Hippocampal formation (tissue), 2 donors: Measurements from ENCODE around the gene DNAJC17.

Source experiments
- DNase-seq, 2 donors: peaks; one replicate each; lab custom pipeline; 2025; lab: John Stamatoyannopoulos, UW

The DNAJC17 gene

GRCh38 chr15:40807028-40807887 is at the start of gene DNAJC17, which contains the start of gene ZFYVE19:
Gene DNAJC17 (minus strand): TSS chr15:40807473. CDS start chr15:40807446, 27 bp downstream.
Gene ZFYVE19 (plus strand): TSS chr15:40807089. CDS start chr15:40807590, 501 bp downstream.
- peak; percentile 97 to 99 for DNase-seq

GRCh38 chr15:40856746-40857145 is 49.5 kb upstream of the DNAJC17 start:
- no peak for DNase-seq

- no peak for DNase-seq
These were observed 48.5 kb upstream of the DNAJC17 start for GRCh38 chr15:40855706-40856234.

GRCh38 chr15:40854161-40854560 is 46.9 kb upstream of the DNAJC17 start:
- no peak for DNase-seq

GRCh38 chr15:40853241-40853890 is 46.1 kb upstream of the DNAJC17 start:
- DNase-seq, result no peak

GRCh38 chr15:40852529-40852928 is 45.3 kb upstream of the DNAJC17 start:
- DNase-seq, result no peak

GRCh38 chr15:40850576-40851112 is 43.4 kb upstream of the DNAJC17 start:
- no peak for DNase-seq

- peak in 1 of 2 donors; percentile 30 for DNase-seq
These were observed 40.1 kb upstream of the DNAJC17 start for GRCh38 chr15:40847223-40847961.

- no peak for DNase-seq
These were observed 39.6 kb upstream of the DNAJC17 start for GRCh38 chr15:40846841-40847222.

- no peak for DNase-seq
These were observed 38.4 kb upstream of the DNAJC17 start for GRCh38 chr15:40845511-40846284.

- no peak for DNase-seq
These were observed 37.8 kb upstream of the DNAJC17 start for GRCh38 chr15:40845036-40845435.

- DNase-seq, result no peak
These were observed 37.4 kb upstream of the DNAJC17 start for GRCh38 chr15:40844696-40845030.

GRCh38 chr15:40843885-40844695 is 36.8 kb upstream of the DNAJC17 start, which contains the start of gene SPINT1:
Gene SPINT1 (plus strand): TSS chr15:40844048. CDS start chr15:40844555, 507 bp downstream.
- no peak for DNase-seq

- no peak for DNase-seq
These were observed 36.1 kb upstream of the DNAJC17 start for GRCh38 chr15:40843261-40843884.

GRCh38 chr15:40841741-40842140 is 34.5 kb upstream of the DNAJC17 start:
- no peak for DNase-seq

GRCh38 chr15:40838756-40839155 is 31.5 kb upstream of the DNAJC17 start:
- DNase-seq, result no peak

GRCh38 chr15:40836020-40836419 is 28.7 kb upstream of the DNAJC17 start:
- DNase-seq, result no peak

GRCh38 chr15:40832903-40833302 is 25.6 kb upstream of the DNAJC17 start:
- DNase-seq, result no peak

GRCh38 chr15:40831861-40832260 is 24.6 kb upstream of the DNAJC17 start:
- DNase-seq, result no peak

GRCh38 chr15:40830884-40831283 is 23.6 kb upstream of the DNAJC17 start:
- DNase-seq, result no peak
